GM21825 (cell line): ENCODE measurements around the gene ACTRT1.

Experiments used
- ATAC-seq: cut with Tn5 transposase; IDR thresholded peaks from one replicate; pipeline ENCODE4 v1.9.1; 2021; ENCODE audit warnings: mild to moderate bottlenecking, moderate library complexity; ENCODE audit not compliant: unreplicated experiment

The ACTRT1 gene

DNA sequence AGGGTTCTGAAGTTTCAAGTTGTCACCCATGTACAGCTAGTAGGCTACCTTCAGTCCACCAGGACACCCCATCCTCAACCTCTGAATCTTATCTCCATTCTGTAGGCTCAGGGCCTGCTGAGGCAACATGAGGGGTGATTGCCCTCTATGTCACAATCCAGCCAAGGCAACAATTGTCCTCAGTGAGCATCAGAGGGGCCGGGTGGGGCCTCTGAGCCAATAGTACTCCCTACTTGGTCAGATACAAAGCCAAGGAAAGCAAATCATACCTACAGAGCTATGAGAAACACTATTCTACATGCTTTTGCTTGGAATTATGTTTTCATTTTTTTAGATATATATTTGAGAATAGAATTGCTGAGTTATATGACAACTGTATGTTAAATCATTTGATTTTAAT, at the start of gene ACTRT1:
Gene ACTRT1 (minus strand): TSS at position 101 of the 400 bp plus-strand sequence. CDS start 197 bp downstream, outside the sequence.
- no peak for ATAC-seq

DNA sequence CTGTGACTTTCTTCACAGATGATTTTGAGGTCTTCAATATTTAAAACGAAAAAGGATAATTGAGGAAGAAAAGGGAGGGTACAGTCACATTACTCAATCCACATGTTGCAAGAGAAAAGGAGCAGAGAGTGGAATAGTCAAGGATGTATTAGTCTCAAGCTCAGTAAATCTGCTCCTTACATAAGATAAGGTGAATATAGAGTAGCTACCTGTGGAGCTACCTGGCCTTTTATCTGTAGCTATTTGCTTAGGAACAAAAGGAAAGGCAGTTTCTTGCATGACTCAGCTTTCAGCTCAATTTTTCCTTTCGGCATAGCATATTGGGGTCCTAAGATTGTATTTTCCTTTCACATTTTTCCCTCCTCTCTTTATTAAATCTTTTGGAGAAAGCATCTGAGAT, 26.3 kb upstream of the ACTRT1 start:
- no peak for ATAC-seq

DNA sequence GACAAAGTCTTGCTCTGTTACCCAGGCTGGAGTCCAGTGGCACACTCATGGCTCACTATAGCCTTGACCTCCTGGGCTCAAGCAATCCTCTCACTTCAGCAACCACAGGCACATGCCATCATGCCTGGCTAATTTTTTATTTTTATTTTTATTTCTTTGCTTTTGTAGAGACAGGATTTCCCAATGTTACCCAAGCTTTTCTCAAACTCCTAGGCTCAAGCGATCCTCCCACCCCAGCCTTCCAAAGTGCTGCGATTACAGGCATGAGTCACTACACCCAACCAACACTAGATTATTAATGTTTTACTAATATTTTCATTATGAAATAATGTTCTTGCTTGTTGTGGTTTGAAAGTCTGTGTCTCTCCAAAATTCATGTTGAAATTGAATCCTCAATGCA, 5.2 kb upstream of the ACTRT1 start:
- ATAC-seq: no peak

DNA sequence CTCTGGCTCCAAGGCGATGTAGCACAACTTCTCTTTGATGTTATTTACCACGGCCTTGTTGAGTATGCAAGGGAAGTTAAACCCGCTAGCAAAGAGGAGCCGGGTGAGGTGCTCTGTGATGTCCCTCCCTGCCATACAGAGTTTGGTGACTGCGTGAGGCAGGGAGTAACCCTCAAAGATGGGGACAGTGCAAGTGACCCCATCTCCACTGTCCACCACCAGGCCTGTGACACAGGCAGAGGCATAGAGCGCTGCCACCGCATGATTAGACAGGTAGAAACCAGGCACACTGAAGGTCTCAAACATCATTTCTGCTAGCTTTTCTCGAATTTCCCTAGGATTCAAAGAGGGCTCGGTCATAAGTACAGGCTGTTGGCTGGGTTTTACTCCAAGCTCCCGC, 677 bp downstream of the ACTRT1 start:
- ATAC-seq: no peak

DNA sequence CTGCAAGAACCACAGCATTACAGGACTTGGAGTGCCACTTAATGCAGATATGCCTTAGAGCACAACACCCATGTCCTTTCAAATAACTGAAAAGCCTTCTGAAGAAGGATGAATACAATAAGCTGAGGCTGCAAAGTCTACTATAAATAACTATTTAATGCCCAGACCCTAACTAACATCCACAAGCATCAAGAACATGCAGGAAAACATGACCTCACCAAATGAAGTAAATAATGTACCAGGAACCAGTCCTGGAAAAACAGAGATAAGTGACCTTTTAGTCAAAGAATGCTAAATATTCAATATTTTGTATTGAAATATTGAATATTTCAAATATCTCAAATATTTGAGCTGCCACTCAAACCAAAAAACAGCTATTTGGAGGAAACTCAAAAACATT, 16.9 kb downstream of the ACTRT1 start:
- ATAC-seq: no peak

DNA sequence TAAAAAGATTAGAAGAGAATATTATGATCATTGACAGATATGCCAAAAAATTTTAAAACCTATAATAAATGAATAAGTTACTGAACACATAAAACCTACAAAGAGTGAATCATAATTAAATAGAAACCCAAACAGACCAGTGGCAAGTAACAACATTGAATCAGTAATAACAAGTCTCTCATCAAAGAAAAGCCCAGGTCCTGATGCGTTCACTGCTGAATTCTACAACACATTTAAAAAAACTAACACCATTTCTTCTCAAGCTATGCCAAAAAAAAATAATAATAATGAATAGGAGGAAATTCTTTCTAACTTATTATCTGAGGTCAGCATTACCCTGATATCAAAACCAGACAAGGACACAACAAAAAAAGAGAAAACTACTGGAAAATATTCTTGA, 30.6 kb downstream of the ACTRT1 start:
- no peak for ATAC-seq

DNA sequence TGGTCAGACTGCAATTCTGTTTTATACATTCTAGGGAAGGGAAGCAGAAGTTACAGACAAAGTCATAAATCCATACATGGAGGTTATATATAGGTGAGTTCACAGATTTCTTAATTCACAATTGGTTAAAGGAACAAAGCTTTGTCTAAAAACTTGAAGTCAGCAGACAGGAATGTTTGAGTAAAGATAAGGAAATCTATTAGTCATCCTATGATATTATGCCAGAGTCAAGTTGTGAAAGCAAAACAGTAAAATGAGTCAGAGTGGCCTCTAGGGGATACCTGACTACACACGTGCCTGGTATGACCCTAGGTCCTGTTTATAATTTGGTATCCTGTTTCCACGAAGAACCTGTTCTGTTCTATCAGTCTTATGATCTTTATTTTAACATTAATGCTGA, 31.5 kb downstream of the ACTRT1 start:
- no peak for ATAC-seq

DNA sequence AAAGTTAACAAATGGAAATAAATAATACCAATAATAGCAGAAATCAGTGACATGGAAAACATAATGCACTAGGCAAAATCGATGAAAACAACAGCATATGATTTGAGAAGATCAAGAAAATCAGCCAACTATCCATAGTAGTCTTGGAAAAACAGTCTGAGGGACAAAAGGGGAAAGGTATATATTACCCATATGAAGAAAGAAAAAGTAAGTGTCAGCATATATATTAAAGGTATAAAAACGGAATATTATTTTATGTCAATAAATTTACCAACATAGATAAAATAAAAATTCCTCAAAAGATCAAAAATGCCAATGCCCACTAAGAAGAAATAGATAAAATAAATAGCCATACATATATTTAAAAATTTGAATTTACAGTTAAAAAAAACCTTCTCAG, 33.0 kb downstream of the ACTRT1 start:
- no peak for ATAC-seq

DNA sequence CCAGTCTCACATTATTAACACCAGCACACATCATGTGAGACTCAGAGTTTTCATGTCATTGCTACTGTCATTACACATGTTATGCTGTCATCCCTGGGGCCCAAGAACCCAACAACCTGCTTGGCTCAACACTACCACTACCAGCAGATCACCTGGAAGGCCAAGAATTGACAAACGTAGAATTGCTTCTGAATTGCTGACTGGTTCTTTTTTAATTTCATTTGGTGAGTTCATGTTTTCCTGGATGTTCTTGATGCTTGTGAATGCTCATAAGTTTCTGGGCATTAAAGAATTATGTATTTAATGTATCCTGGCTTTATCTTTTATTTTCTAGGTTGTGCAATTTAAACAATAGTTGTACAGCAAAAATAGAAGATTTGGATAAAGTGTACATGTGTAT, 40.2 kb downstream of the ACTRT1 start:
- no peak for ATAC-seq

DNA sequence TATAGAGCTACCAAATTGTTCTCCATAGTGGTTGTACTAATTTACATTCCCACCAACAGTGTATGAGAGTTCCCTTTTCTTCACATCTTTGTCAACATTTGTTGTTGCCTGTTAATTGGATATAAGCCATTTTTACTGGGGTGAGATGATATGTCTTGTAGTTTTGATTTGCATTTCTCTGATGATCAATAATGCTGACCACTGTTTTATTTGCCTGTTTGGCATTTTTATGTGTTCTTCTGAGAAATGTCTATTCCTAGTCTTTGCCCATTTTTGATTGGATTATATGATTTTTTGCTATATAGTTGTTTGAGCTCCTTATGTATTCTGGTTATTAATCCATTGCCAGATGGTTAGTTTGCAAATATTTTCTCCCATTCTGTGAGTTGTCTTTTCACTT, 44.3 kb downstream of the ACTRT1 start:
- no peak for ATAC-seq
